HG03558 (cell line): Measurements from ENCODE around the gene PUS3.

ENCODE experiments used
- ATAC-seq: cut with Tn5 transposase; IDR thresholded peaks from one replicate; pipeline ENCODE4 v1.9.1; 2021; ENCODE audit warnings: moderate number of reproducible peaks; ENCODE audit not compliant: unreplicated experiment; ENCODE audit errors: extremely low read depth

Gene PUS3

GRCh38 chr11:125941619-125942611 lies 38.9 kb upstream of the PUS3 start:
- ATAC-seq = no peak

- no peak for ATAC-seq
Observed at GRCh38 chr11:125941267-125941618, 38.2 kb upstream of the PUS3 start.

- no peak for ATAC-seq
Observed at GRCh38 chr11:125940145-125940544, 37.1 kb upstream of the PUS3 start.

GRCh38 chr11:125939081-125939521 lies 36.1 kb upstream of the PUS3 start:
- no peak for ATAC-seq

- ATAC-seq = no peak
Observed at GRCh38 chr11:125938418-125938817, 35.4 kb upstream of the PUS3 start.

GRCh38 chr11:125935618-125936199 lies 32.7 kb upstream of the PUS3 start:
- ATAC-seq = no peak

GRCh38 chr11:125935056-125935455 lies 32.0 kb upstream of the PUS3 start:
- no peak for ATAC-seq

GRCh38 chr11:125934473-125934872 lies 31.5 kb upstream of the PUS3 start:
- no peak for ATAC-seq

- no peak for ATAC-seq
Observed at GRCh38 chr11:125933030-125933813, 30.2 kb upstream of the PUS3 start.

- no peak for ATAC-seq
Observed at GRCh38 chr11:125932301-125932700, 29.3 kb upstream of the PUS3 start.

GRCh38 chr11:125931668-125932067 lies 28.7 kb upstream of the PUS3 start:
- no peak for ATAC-seq

- no peak for ATAC-seq
Observed at GRCh38 chr11:125931116-125931515, 28.1 kb upstream of the PUS3 start.

- no peak for ATAC-seq
Observed at GRCh38 chr11:125930076-125930450, 27.1 kb upstream of the PUS3 start.

- ATAC-seq = no peak
Observed at GRCh38 chr11:125929445-125930075, 26.6 kb upstream of the PUS3 start.

- ATAC-seq = no peak
Observed at GRCh38 chr11:125926682-125927081, 23.7 kb upstream of the PUS3 start.

- ATAC-seq = no peak
Observed at GRCh38 chr11:125925804-125926203, 22.8 kb upstream of the PUS3 start.

GRCh38 chr11:125925247-125925740 lies 22.3 kb upstream of the PUS3 start:
- ATAC-seq = no peak

GRCh38 chr11:125924384-125925007 lies 21.5 kb upstream of the PUS3 start:
- ATAC-seq = no peak

GRCh38 chr11:125923633-125924032 lies 20.6 kb upstream of the PUS3 start:
- no peak for ATAC-seq
